Measurements from ENCODE around the gene PHLPP1. TPM values are rescaled to one million over a fixed set of nuclear protein-coding genes. Genes with fewer than 3 reads are reported as not detected.

PHLPP1 gene
- polyA plus RNA-seq, 4 donors: 13.8 to 22.5 (median 16.6) TPM

- peak in 1 of 4 donors; percentile 6 for DNase-seq (ENCODE audit: low read depth in 4 of 4, low spot score in 3 of 4)
Observed at GRCh38 chr18:62919109-62919838, 203.9 kb downstream of the PHLPP1 start.

GRCh38 chr18:62925031-62925688, 209.8 kb downstream of the PHLPP1 start:
- no peak for DNase-seq (ENCODE audit: low read depth in 4 of 4, low spot score in 3 of 4)

GRCh38 chr18:62928326-62928725, 213.0 kb downstream of the PHLPP1 start:
- DNase-seq (ENCODE audit: low read depth in 4 of 4, low spot score in 3 of 4): no peak

- DNase-seq (ENCODE audit: low read depth in 4 of 4, low spot score in 3 of 4): no peak
Observed at GRCh38 chr18:62933261-62933887, 218.0 kb downstream of the PHLPP1 start.

- no peak for DNase-seq (ENCODE audit: low read depth in 4 of 4, low spot score in 3 of 4)
Observed at GRCh38 chr18:62935994-62936393, 220.7 kb downstream of the PHLPP1 start.

- DNase-seq (ENCODE audit: low read depth in 4 of 4, low spot score in 3 of 4): no peak
Observed at GRCh38 chr18:62937065-62937464, 221.7 kb downstream of the PHLPP1 start.

GRCh38 chr18:62938006-62938405, 222.7 kb downstream of the PHLPP1 start:
- no peak for DNase-seq (ENCODE audit: low read depth in 4 of 4, low spot score in 3 of 4)

- no peak for DNase-seq (ENCODE audit: low read depth in 4 of 4, low spot score in 3 of 4)
Observed at GRCh38 chr18:62938487-62938886, 223.1 kb downstream of the PHLPP1 start.

GRCh38 chr18:62939433-62939832, 224.1 kb downstream of the PHLPP1 start:
- no peak for DNase-seq (ENCODE audit: low read depth in 4 of 4, low spot score in 3 of 4)

GRCh38 chr18:62939926-62940325, 224.6 kb downstream of the PHLPP1 start:
- no peak for DNase-seq (ENCODE audit: low read depth in 4 of 4, low spot score in 3 of 4)

- DNase-seq (ENCODE audit: low read depth in 4 of 4, low spot score in 3 of 4): no peak
Observed at GRCh38 chr18:62942578-62942977, 227.2 kb downstream of the PHLPP1 start.

GRCh38 chr18:62944454-62944853, 229.1 kb downstream of the PHLPP1 start:
- no peak for DNase-seq (ENCODE audit: low read depth in 4 of 4, low spot score in 3 of 4)

GRCh38 chr18:62948788-62949187, 233.4 kb downstream of the PHLPP1 start:
- DNase-seq (ENCODE audit: low read depth in 4 of 4, low spot score in 3 of 4): no peak

GRCh38 chr18:62950246-62950645, 234.9 kb downstream of the PHLPP1 start:
- no peak for DNase-seq (ENCODE audit: low read depth in 4 of 4, low spot score in 3 of 4)

- no peak for DNase-seq (ENCODE audit: low read depth in 4 of 4, low spot score in 3 of 4)
Observed at GRCh38 chr18:62952807-62953206, 237.5 kb downstream of the PHLPP1 start.

GRCh38 chr18:62953663-62954062, 238.3 kb downstream of the PHLPP1 start:
- no peak for DNase-seq (ENCODE audit: low read depth in 4 of 4, low spot score in 3 of 4)

GRCh38 chr18:62954366-62954765, 239.0 kb downstream of the PHLPP1 start:
- no peak for DNase-seq (ENCODE audit: low read depth in 4 of 4, low spot score in 3 of 4)

GRCh38 chr18:62957885-62958472, 242.6 kb downstream of the PHLPP1 start:
- no peak for DNase-seq (ENCODE audit: low read depth in 4 of 4, low spot score in 3 of 4)

GRCh38 chr18:62959481-62959880, 244.1 kb downstream of the PHLPP1 start:
- DNase-seq (ENCODE audit: low read depth in 4 of 4, low spot score in 3 of 4): no peak

GRCh38 chr18:62963507-62963906, 248.2 kb downstream of the PHLPP1 start:
- no peak for DNase-seq (ENCODE audit: low read depth in 4 of 4, low spot score in 3 of 4)

- no peak for DNase-seq (ENCODE audit: low read depth in 4 of 4, low spot score in 3 of 4)
Observed at GRCh38 chr18:62964432-62964831, 249.1 kb downstream of the PHLPP1 start.
